Stimulated activated CD4-positive, alpha-beta T cell treated with anti-CD3 and anti-CD28 coated beads, Interleukin-2, amount 100 ng/mL, for 4 hours (primary cell): ENCODE data around the gene EID2.

Experiments used
- DNase-seq: peaks from one replicate; pipeline ENCODE4 v3.0.0-alpha.2; 2020; ENCODE audit warnings: low read depth

EID2 gene

DNA sequence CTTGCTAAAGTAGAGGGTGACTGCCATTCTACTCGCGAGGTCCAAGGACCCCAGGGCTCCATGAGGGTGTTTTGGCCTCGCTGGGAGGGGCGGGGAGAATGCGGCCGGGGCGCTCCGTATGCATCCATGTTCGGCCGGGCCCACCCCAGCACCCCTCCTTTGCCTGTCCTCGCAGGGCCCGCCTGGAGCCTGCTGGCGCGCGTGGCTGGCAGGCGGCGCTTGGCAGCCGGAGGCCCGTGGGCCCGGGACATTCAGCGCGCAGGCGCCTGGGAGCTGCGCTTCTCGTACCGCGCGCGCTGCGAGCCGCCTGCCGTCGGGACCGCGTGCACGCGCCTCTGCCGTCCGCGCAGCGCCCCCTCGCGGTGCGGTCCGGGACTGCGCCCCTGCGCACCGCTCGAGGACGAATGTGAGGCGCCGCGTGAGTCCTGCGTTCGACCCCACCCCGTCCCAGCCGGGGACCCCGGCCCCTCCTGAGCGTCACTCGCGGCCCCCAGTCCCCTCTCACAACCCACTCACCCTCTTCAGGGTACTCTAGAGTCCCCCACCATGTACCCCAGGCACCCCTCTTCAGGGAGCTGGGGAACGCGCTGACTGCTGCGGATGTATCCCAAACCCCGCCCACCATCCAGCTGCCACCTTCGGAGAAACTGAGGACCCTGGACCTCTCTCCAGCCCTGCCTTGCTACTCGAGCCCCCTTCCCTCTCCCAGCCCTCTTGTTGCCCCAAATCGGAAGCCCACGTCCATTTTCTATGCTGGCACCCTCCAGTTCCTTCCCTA, 37.1 kb downstream of the EID2 start:
- peak; percentile 65 for DNase-seq

DNA sequence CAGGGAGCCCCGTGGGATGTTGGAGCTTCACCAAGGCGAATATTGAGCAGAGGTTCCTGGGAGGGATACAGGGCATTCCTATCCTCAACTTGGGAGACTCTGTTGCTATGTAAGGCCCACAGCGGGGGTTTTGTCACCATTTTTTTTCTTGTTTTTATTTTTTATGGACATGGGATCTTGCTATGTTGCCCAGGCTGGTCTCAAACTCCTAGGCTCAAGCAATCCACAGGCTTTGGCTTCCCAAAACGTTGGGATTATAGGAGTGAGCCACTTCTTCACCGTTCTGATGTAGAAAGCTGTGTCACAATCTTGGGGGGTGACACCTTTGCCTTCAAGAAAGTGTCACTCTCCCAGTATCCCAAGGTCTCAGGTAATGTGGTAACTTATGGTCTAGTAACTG, 38.6 kb downstream of the EID2 start:
- no peak for DNase-seq

DNA sequence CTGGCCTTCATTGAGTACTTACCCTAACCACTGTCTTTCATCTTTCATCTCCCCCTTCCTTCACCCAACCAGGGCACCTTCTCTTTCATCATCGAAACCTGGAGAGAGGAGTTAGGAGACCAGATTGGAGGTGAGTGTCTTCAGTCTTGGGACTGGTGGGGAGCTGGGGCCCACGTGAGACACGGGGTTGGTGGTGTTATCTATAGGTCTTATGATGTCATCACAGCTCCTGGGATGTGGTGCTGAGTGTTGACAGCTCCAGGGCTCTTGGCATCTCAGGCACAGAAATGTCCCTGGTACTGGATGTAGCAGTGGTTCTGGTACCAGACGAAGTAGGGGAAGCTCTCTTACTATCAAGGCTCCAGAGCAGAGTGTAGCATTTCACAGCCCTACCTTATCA, 39.4 kb downstream of the EID2 start:
- DNase-seq = no peak

DNA sequence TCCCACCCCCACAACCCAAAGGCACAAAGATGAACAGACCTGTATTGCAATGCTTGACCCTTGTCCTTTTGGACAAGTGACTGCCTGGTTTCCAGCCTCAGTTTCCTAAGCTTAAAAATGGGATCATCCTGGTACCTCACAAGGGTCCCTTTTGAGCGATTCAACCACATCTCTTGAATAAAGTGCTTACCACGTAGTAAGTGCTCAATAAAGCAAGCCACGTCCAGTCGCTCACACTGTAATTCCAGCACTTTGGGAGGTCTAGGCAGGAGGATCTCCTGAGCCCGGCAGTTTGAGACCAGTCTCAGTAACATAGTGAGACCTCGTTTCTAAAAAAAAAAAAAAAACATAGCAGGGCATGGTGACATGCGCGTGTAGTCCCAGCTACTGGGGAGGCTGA, 40.0 kb downstream of the EID2 start:
- no peak for DNase-seq

DNA sequence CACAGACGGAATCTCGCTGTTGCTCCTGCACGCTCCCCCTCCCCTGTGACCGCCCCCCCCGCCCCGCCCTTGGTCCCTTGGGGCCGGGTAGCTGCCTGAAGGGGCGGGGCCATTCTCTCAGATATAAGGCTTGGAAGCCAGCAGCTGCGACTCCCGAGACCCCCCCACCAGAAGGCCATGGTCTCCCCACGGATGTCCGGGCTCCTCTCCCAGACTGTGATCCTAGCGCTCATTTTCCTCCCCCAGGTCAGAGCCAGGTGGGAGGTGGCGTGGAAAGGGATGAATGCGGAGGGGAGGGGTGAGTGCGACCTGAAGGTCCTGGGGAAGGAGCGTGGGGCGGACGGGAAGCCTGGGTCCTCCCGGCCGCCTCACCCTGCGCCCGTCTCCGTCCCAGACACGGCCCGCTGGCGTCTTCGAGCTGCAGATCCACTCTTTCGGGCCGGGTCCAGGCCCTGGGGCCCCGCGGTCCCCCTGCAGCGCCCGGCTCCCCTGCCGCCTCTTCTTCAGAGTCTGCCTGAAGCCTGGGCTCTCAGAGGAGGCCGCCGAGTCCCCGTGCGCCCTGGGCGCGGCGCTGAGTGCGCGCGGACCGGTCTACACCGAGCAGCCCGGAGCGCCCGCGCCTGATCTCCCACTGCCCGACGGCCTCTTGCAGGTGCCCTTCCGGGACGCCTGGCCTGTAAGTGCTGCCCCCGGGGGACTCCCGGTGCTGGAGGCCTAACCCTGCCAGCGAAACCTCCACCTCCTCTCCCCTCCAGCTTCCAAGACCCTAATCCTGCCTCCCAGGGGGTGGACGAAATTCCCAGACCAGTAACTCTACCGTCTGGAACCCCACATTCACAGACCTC, 40.9 kb downstream of the EID2 start, which contains the start of gene DLL3:
Gene DLL3, plus strand, starts transcription at position 150 of the 845 bp plus-strand sequence. Its CDS starts 28 bp downstream, at position 178.
- DNase-seq = no peak

DNA sequence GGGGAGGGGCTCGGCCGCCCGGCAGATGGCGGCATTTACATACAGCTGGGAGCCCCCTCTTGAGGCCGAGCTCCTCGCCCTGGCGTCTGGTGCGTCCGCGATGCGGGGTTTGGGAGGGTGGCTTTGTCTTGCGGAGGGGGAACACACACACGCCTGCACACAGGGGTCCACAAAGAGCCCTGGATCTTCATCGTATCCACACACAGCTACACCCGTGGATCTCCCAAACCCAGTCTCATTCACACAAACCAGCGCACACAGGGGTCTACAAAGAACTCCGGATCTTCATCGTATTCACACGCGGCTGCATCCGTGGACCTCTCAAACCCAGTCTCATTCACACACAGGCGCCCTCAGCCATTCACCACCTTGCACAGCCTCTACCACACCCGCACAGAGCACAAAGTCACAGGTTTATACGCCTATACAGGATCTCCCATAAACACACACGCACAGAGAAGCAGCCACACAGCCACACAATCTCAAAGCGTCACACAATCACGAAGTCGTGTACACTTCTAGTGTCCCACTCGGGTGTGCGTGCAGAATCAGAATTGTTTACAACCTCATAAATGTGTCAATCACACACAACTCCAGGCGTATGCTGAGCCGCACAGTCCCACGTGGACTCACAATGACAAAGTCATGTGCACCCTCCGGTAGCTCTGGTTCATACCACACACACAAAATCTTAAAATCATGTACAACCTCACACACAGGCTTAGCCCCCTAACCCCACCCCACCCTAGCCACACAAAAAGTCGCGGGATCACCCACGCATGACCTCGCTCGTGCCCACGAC, 41.8 kb downstream of the EID2 start:
- DNase-seq = no peak

DNA sequence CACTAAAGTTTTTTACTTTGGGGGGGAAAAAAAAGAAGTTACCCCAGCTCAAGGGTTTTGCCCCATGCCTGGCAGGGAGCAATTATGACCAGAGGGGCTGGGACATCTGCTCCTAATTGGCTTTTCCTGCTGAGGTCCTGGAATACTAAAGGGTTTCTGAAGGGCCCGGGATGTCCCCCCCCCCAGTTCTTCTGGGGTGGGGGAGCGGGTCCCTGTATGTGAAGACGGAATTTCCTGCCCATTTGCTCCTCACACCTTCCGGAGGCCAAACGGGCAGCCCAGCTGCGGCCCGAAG, 42.3 kb downstream of the EID2 start:
- no peak for DNase-seq

DNA sequence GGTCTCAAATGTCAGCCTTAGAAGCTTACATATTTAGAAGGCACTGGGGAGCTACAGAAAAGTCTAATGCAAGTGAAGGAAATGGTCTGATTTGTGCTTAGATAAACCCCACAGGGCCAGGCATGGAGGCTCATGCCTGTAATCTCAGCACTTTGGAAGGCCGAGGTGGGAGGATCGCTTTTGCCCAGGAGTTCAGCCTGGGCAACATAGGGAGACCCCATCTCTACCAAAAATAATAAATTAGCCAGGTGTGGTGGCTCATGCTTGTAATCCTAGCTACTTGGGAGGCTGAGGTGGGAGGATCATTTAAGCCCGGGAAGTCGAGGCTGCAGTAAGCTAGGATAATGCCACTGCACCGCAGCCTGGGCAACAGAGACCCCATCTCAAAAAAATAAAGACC, 43.9 kb downstream of the EID2 start:
- DNase-seq = no peak

DNA sequence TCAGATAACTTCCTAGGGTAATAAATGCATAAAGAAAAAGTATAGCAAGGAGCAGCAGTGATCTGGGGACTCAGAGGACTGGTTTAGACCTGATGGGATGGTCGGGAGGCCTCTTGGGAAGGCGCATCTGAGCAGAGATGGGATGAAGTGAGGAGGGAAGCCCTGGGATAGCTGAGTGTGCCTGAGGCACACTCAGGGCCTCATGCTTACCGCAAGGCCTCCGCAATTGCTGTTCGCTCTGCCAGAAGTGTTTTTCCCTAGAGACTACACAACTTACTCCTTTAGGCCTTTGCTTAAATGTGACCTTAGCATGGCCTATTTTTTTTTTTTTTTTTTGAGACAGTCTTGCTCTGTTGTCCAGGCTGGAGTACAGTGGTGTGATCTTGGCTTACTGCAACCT, 45.3 kb downstream of the EID2 start:
- DNase-seq = no peak

DNA sequence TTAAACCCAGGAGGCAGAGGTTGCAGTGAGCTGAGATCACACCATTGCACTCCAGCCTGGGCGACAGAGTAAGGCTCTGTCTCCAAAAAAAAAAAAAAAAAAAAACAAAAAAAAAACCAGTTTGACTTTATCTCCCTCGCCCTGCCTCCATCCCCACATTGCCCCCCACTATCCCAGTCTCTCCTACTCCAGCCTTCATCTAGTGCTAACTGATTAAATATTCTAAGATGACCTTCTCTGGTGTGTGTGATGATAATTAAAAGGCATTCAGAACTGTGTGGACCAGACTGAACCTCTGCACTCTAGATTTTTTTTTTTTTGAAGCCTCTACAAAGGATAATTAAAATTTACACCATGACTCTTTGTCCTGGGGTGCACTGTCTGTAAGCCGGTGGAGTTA, 47.2 kb downstream of the EID2 start:
- no peak for DNase-seq

DNA sequence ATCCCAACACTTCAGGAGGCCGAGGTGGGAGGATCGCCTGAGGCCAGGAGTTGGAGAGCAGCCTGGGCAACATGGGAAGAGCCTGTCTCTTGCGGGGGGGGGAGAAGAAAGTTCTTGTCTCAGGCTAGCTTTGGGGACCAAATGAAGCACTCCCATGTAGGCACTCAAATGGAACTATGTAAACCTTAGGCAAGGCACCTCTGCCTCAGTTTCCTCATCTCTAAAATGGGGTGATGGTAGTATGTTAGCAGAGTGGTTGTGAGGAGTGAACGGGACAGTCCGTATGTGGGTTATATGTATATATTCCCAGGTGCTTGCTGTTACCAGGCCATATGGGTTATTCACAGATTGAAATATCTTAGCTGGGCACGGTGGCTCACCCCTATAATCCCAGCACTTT, 47.7 kb downstream of the EID2 start:
- no peak for DNase-seq

DNA sequence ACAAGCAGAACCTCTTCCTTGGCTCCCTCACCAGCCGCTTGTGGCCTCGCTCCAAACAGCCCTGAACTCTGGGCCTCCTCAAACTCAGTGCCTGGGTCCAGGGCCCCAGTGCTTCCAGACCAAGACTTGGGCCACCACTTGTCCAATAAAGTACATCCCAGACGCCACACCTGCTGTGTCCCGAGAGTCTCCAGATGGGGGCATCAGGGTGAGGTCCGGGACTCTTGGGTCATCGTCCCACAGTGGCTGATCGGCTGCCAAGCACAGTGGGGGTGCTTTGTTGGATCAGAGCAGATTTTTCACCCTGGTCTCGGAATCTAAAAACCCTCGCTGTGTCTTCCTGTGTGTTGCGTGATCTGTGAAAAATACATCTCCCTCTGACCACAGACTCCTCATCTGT, 50.2 kb downstream of the EID2 start:
- DNase-seq = no peak
